Measurements from ENCODE around the gene IRGM.
"Not testable (repeated sequence)": the region's sequence is repeated elsewhere in the genome, so short reads cannot be mapped to it uniquely, and the experiment has no call there.

IRGM gene
- long read RNA-seq, partial matches to known transcripts, result 1 of 8 reads
- long read RNA-seq, other reads (novel, unspliced or antisense), result 4 of 8 reads

GRCh38 chr5:150846308-150846653, at the start of gene IRGM:
IRGM (plus strand) TSS chr5:150846521; CDS start chr5:150848124, 1,603 bp downstream.
- not testable (repeated sequence) for H3K27me3 ChIP-seq (ENCODE audit: insufficient read depth, poor library complexity, severe bottlenecking); DNase-seq (ENCODE audit: low read depth in 1 of 2, low spot score in 1 of 2)
- Histone ChIP-seq H3K4me3 (replicated peaks; ENCODE audit: insufficient read depth, low read length) (peak within 1 kb of the TSS; percentile 18), H3K27ac (replicated peaks) (peak within 1 kb of the TSS; percentile 69)

- DNase-seq (ENCODE audit: low read depth in 1 of 2, low spot score in 1 of 2), result no peak
Observed at GRCh38 chr5:150797384-150797783, 48.9 kb upstream of the IRGM start.

GRCh38 chr5:150801117-150801927, 45.0 kb upstream of the IRGM start:
- peak in 1 of 2 experiments; percentile 36 for DNase-seq (ENCODE audit: low read depth in 1 of 2, low spot score in 1 of 2)
- no peak overlapping the region for H3K27ac ChIP-seq (replicated peaks)
- no peak overlapping the region for H3K4me3 ChIP-seq (replicated peaks; ENCODE audit: insufficient read depth, low read length)
- H3K27me3 ChIP-seq (ENCODE audit: insufficient read depth, poor library complexity, severe bottlenecking), result no peaks in the 10 kb centered on the region
- TF ChIP-seq GABPA (IDR thresholded peaks at IDR 0.05; ENCODE audit: low read depth) (no peak), CTCF (IDR thresholded peaks at IDR 0.05; ENCODE audit: insufficient read depth, low read length) (peak; percentile 10), REST (IDR thresholded peaks at IDR 0.05; ENCODE audit: insufficient replicate concordance, low read depth) (no peak), SPI1 (IDR thresholded peaks at IDR 0.05; ENCODE audit: borderline replicate concordance, low read depth) (no peak), POLR2AphosphoS5 (IDR thresholded peaks at IDR 0.05; ENCODE audit: low read depth) (no peak)

More at GRCh38 chr5:150797384-150797783, 48.9 kb upstream of the IRGM start:
- TF ChIP-seq REST (IDR thresholded peaks at IDR 0.05; ENCODE audit: insufficient replicate concordance, low read depth) (no peak), POLR2AphosphoS5 (IDR thresholded peaks at IDR 0.05; ENCODE audit: low read depth) (no peak), CTCF (IDR thresholded peaks at IDR 0.05; ENCODE audit: insufficient read depth, low read length) (no peak), GABPA (IDR thresholded peaks at IDR 0.05; ENCODE audit: low read depth) (no peak), SPI1 (IDR thresholded peaks at IDR 0.05; ENCODE audit: borderline replicate concordance, low read depth) (no peak)
- Histone ChIP-seq H3K4me3 (replicated peaks; ENCODE audit: insufficient read depth, low read length) (no peak overlapping the region), H3K27me3 (ENCODE audit: insufficient read depth, poor library complexity, severe bottlenecking) (no peaks in the 10 kb centered on the region), H3K27ac (replicated peaks) (no peak overlapping the region)

- no peak overlapping the region for H3K27ac ChIP-seq (replicated peaks)
- DNase-seq (ENCODE audit: low read depth in 1 of 2, low spot score in 1 of 2), result no peak
- TF ChIP-seq SPI1 (IDR thresholded peaks at IDR 0.05; ENCODE audit: borderline replicate concordance, low read depth) (no peak), GABPA (IDR thresholded peaks at IDR 0.05; ENCODE audit: low read depth) (no peak), CTCF (IDR thresholded peaks at IDR 0.05; ENCODE audit: insufficient read depth, low read length) (no peak), POLR2AphosphoS5 (IDR thresholded peaks at IDR 0.05; ENCODE audit: low read depth) (no peak), REST (IDR thresholded peaks at IDR 0.05; ENCODE audit: insufficient replicate concordance, low read depth) (no peak)
- H3K27me3 ChIP-seq (ENCODE audit: insufficient read depth, poor library complexity, severe bottlenecking), result no peaks in the 10 kb centered on the region
- H3K4me3 ChIP-seq (replicated peaks; ENCODE audit: insufficient read depth, low read length), result no peak overlapping the region
Observed at GRCh38 chr5:150804388-150804787, 41.9 kb upstream of the IRGM start.
